T-helper 17 cell (primary cell): ENCODE data around the gene ITPRIP. TPM values are rescaled to one million over a fixed set of nuclear protein-coding genes. Genes with fewer than 3 reads are reported as not detected.

Source experiments
- ATAC-seq: fragments of 150-1000 bp; cut with Tn5 transposase; 2 replicates; pipeline ENCODE4 v1.10.0; 2021; ENCODE audit warnings: mild to moderate bottlenecking, moderate library complexity
- DNase-seq, 3 donors: peaks; one replicate each; pipeline versions ENCODE4 v3.0.0 to v3.0.0-alpha.2; 2020 to 2021
- H3K9me3 ChIP-seq: one replicate; pipeline ENCODE4 v1.7.0; 2013; ENCODE audit warnings: low read length, mild to moderate bottlenecking; ENCODE audit not compliant: control insufficient read depth, poor library complexity, severe bottlenecking
- H3K27ac Mint-ChIP-seq: one replicate; pipeline ENCODE4 v1.8.0; 2022; ENCODE audit warnings: mild to moderate bottlenecking, moderate library complexity, mixed read lengths
- H3K27me3 Mint-ChIP-seq: one replicate; pipeline ENCODE4 v1.8.0; 2022; ENCODE audit warnings: mixed read lengths
- H3K36me3 Mint-ChIP-seq: one replicate; pipeline ENCODE4 v1.8.0; 2022; ENCODE audit warnings: low read depth, mixed read lengths
- H3K4me1 Mint-ChIP-seq: one replicate; pipeline ENCODE4 v1.8.0; 2022; ENCODE audit warnings: mild to moderate bottlenecking, mixed read lengths
- H3K4me3 Mint-ChIP-seq: one replicate; pipeline ENCODE4 v1.8.0; 2022; ENCODE audit warnings: mild to moderate bottlenecking, moderate library complexity, mixed read lengths
- total RNA-seq, 4 donors: library from RNA in 2 of 4; stranded (reverse) in 2 of 4; gene quantifications; one replicate each; pipeline ENCODE4 v1.2.3 and lab custom pipeline; 2022 to 2026

The ITPRIP gene
- total RNA-seq, 2 donors from 2014 or later, result 30.6 to 47.1 TPM

DNA sequence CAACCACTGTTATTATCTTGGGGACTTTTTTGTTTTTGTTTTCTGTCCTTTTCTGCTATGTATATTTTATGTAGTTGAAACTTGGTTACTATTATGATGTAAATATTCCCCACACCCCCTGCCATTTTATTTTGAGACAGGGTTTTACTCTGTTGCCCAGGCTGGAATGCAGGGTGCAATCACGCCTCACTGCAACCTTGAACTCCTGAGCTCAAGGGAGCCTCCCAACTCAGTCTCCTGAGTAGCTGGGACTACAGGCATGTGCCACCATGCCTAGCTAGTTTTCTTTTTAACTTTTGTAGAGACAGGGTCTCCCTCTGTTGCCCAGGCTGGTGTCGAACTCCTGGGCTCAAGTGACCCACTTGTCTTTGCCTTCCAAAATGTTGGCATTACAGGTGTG lies 51.3 kb downstream of the ITPRIP start:
- no peaks in the 10 kb centered on the region for H3K36me3 Mint-ChIP-seq
- H3K4me1 Mint-ChIP-seq, result peaks cover 8% of the 10 kb centered on the region
- no peak overlapping the region for H3K4me3 Mint-ChIP-seq
- no peaks in the 10 kb centered on the region for H3K9me3 ChIP-seq
- no peak overlapping the region for H3K27ac Mint-ChIP-seq
- ATAC-seq, result no peak
- H3K27me3 Mint-ChIP-seq, result peaks cover 28% of the 10 kb centered on the region
- DNase-seq, result no peak

DNA sequence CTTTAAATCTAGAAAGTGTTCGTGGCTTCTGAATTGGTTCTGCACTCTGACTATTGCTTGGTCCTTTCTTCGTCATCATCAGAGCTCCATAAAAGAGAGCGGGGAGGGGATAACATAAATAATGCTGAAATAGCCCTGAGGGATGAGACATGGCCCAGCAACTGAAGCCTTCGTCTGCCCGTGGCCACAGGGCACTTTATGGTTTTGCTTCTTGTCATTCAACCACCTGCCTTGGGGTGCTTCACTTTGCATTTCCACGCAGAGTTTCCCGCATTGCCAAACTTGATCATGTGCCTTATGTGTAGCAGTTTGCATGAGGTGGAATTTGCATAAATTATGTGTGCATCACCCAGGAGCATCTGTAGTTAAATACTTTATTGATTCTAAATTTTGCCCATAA lies 53.4 kb downstream of the ITPRIP start:
- no peaks in the 10 kb centered on the region for H3K36me3 Mint-ChIP-seq
- ATAC-seq (no peak), DNase-seq (no peak)
- H3K27me3 Mint-ChIP-seq, result peaks cover 25% of the 10 kb centered on the region
- H3K9me3 ChIP-seq, result no peaks in the 10 kb centered on the region
- no peak overlapping the region for H3K4me3 Mint-ChIP-seq
- no peak overlapping the region for H3K27ac Mint-ChIP-seq
- H3K4me1 Mint-ChIP-seq, result peaks cover 3% of the 10 kb centered on the region

DNA sequence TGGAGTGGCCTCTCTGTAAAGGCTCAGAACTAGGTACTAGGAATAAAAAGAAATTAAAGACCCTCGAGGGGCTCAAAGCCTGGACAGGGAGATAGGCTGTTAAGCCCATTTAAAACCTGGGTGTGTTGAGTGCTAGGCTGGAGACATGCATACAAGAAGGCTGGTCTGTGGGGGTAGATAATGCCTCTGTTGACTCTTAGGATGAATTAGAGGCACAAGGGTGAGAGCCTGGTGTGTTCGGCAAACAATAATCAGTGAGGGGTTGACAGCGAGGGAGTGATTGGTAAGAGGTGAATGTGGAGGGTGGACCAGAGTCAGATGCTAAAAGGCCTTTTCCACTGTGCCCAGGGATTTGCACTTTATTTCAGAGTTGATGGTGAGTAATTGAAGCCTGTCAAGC lies 56.6 kb downstream of the ITPRIP start:
- H3K27me3 Mint-ChIP-seq, result peaks cover 26% of the 10 kb centered on the region
- DNase-seq, result no peak
- no peak overlapping the region for H3K27ac Mint-ChIP-seq
- no peak overlapping the region for H3K4me3 Mint-ChIP-seq
- H3K4me1 Mint-ChIP-seq, result peaks cover 3% of the 10 kb centered on the region
- no peaks in the 10 kb centered on the region for H3K9me3 ChIP-seq
- ATAC-seq, result no peak
- no peaks in the 10 kb centered on the region for H3K36me3 Mint-ChIP-seq

DNA sequence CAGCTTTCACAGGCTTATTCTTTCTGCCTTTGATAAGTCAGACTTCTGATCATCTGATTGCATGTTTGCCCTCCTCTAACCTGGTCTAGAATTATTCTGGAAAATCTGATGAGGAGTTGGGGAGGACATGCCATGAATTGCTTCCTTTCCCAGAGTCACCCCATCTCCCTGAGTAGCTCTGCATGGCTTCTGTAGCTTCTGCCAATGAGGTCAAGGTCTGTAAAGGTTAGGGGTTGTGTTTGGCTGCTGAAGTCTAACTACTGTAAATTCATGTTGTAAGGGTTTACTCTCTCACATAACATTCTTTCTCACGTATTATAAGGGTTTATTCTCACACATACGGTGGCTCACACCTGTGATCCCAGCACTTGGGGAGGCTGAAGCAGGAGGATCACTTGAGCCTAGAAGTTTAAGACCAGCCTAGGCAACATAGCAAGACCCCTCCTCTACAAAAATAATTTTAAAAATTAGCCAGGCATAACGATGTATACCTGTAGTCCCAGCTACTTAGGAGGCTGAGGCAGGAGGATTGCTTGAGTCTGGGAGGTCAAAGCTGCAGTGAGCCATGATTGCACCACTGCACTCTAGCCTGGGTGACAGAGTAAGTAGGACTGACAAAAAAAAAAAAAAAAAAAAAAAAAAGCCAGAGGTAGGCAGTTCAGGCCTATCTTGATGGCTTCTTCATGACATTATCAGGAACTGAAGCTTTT lies 58.6 kb downstream of the ITPRIP start:
- ATAC-seq, result no peak
- no peak overlapping the region for H3K27ac Mint-ChIP-seq
- H3K36me3 Mint-ChIP-seq, result no peaks in the 10 kb centered on the region
- H3K9me3 ChIP-seq, result no peaks in the 10 kb centered on the region
- peaks cover 22% of the 10 kb centered on the region for H3K27me3 Mint-ChIP-seq
- no peak for DNase-seq
- H3K4me1 Mint-ChIP-seq, result peaks cover 4% of the 10 kb centered on the region
- no peak overlapping the region for H3K4me3 Mint-ChIP-seq

DNA sequence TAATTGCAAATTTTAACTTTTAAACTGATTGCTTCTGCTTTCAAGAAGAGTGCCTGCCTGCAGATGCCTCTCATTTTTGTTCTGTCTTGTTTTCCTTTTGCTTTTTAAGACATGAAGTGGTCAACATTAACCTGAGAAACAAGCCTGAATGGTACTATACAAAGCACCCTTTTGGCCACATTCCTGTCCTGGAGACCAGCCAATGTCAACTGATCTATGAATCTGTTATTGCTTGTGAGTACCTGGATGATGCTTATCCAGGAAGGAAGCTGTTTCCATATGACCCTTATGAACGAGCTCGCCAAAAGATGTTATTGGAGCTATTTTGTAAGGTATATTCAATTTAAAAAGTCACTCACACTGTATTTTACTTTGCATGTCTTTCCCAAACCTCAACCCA lies 60.5 kb downstream of the ITPRIP start:
- Mint-ChIP-seq H3K4me1 (peaks cover 7% of the 10 kb centered on the region), H3K36me3 (no peaks in the 10 kb centered on the region), H3K27ac (no peak overlapping the region), H3K27me3 (peaks cover 22% of the 10 kb centered on the region), H3K4me3 (no peak overlapping the region)
- ATAC-seq (no peak), DNase-seq (no peak)
- H3K9me3 ChIP-seq, result no peaks in the 10 kb centered on the region

DNA sequence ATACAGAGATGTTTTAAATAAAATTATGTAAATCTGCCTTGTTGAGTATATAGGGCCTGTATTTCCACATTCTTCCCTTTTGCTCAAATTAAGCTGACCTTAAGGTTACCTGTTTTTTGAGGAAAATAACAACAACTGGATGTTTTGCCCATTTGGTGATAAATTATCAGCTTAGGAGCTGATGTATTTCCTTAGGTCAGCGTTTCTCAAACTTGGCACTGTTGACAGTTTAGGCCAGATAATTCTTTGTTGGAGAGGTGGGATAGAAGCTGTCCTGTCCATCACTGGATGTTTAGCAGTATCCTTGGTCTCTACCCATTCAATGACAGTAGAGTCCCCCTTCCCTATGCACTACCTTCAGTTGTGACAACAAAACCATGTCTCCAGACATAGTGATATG lies 62.1 kb downstream of the ITPRIP start:
- Mint-ChIP-seq H3K27ac (no peak overlapping the region), H3K27me3 (peaks cover 16% of the 10 kb centered on the region), H3K36me3 (no peaks in the 10 kb centered on the region), H3K4me1 (peaks cover 3% of the 10 kb centered on the region), H3K4me3 (no peak overlapping the region)
- H3K9me3 ChIP-seq, result no peaks in the 10 kb centered on the region
- DNase-seq, result no peak
- no peak for ATAC-seq

DNA sequence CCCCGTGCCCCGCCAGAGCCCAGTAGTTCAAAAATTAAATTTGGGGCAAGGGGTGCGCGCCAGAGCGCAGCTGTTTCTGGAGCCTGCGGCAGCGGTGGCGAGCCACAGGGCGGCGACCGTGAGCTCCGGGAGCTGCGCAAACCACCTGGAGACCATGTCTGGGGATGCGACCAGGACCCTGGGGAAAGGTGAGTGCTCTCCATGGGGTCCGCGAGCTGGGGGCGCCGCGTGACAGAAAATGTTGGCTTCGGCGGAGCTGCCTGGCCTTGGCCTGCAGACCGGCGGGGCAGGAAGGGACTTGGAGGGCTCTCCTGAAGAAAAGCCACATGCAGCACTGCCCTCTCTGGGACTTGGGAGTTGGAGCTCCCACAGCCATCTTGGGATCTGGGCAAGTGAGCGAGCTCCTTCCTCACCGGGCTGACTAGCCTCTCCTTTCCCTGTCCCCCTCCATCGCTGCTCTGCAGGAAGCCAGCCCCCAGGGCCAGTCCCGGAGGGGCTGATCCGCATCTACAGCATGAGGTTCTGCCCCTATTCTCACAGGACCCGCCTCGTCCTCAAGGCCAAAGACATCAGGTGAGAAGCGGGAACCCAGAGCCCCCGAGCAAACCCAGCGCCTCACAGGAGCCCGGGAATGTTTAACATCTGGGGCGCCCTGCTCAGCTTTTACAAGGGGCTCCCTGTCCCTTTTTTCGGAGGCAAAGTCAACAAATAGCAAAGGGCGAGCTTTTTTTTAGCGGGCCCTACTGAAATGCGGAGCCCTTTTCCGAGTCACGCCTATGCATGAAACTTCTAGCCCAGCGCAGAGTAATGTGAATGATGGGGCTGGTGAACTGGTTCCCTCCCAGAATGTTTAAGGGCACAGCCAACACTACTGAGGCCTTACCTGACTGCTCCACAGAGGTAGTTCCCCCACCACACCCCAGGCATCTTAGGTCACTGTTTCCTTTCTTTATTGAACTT lies 63.2 kb downstream of the ITPRIP start:
- ATAC-seq (peak; percentile 90), DNase-seq (peak; percentile 17 to 31 (median 22))
- Mint-ChIP-seq H3K36me3 (no peaks in the 10 kb centered on the region), H3K4me1 (peaks cover 3% of the 10 kb centered on the region), H3K27me3 (peaks cover 16% of the 10 kb centered on the region), H3K27ac (no peak overlapping the region), H3K4me3 (no peak overlapping the region)
- no peaks in the 10 kb centered on the region for H3K9me3 ChIP-seq

DNA sequence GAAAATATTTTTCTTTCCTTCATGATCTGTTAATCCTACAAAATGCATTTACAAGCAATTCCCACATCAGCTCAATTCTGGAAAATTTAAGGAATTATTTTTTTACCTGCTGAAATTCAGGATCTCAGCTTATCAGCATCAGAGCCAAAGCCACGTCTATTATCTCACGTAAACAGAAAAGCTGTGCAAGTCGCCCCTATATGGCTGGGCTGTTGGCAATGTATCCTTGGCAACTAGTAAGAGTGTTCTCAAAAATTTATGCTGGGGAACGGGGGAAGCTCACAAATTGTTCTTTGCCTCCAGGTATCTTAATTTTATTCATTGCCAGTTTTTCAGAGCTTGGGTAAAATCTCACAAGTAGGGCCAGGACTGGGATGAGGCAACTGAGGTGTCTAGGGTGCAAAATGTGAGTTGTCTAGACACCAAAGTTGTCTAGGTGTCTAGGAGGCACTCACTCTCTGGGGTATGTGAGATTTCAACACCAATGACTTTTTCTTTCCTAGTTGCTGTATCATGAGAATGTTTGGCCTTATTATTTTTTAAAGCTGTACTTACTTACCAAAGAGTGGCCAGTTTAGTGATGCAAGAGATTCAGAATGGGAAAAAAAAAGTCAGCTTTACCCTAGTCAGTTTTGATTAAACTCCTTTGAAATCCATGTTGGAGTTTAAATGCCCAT lies 64.2 kb downstream of the ITPRIP start:
- ATAC-seq, result no peak
- DNase-seq, result no peak
- no peaks in the 10 kb centered on the region for H3K9me3 ChIP-seq
- Mint-ChIP-seq H3K4me1 (peaks cover 6% of the 10 kb centered on the region), H3K27me3 (peaks cover 15% of the 10 kb centered on the region), H3K27ac (no peak overlapping the region), H3K4me3 (no peak overlapping the region), H3K36me3 (no peaks in the 10 kb centered on the region)

DNA sequence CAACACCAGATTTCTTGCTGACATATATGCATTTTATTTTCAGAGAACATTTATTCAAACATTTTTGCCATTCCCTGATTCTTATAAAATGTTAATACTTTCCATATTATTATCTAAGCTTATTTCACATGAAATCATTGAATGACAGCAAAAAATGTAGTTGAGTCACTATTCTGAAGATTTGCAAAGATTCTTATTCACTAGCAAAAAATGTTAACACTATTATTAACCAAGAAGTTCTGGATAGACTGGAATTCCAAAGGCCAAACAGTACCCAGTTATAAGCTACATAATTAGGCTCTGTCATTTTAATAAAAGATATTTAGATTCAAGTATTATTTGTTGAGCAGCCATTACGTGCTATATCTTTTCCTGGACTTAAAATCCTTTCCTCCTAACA lies 65.0 kb downstream of the ITPRIP start:
- H3K4me3 Mint-ChIP-seq, result no peak overlapping the region
- H3K9me3 ChIP-seq, result no peaks in the 10 kb centered on the region
- no peak overlapping the region for H3K27ac Mint-ChIP-seq
- H3K36me3 Mint-ChIP-seq, result no peaks in the 10 kb centered on the region
- H3K4me1 Mint-ChIP-seq, result peaks cover 10% of the 10 kb centered on the region
- ATAC-seq (no peak), DNase-seq (no peak)
- peaks cover 10% of the 10 kb centered on the region for H3K27me3 Mint-ChIP-seq

GRCh38 chr10:104268713-104269645 lies 69.3 kb downstream of the ITPRIP start, which contains the start of gene GSTO2:
Gene GSTO2 (plus strand): TSS chr10:104269184. CDS start chr10:104274916, 5,732 bp downstream.
- H3K9me3 ChIP-seq, result no peaks in the 10 kb centered on the region
- peaks cover 33% of the 10 kb centered on the region for H3K4me1 Mint-ChIP-seq
- ATAC-seq (peak; percentile 93), DNase-seq (peak; percentile 96 to 98 (median 96))
- peaks cover 6% of the 10 kb centered on the region for H3K36me3 Mint-ChIP-seq
- peak within 1 kb of the TSS; percentile 98 for H3K27ac Mint-ChIP-seq
- no peaks in the 10 kb centered on the region for H3K27me3 Mint-ChIP-seq
- H3K4me3 Mint-ChIP-seq, result peak within 1 kb of the TSS; percentile 91

- Mint-ChIP-seq H3K27ac (peak overlapping the region; percentile 98), H3K4me1 (peaks cover 36% of the 10 kb centered on the region), H3K36me3 (peaks cover 6% of the 10 kb centered on the region), H3K27me3 (no peaks in the 10 kb centered on the region), H3K4me3 (peak overlapping the region; percentile 91)
- no peaks in the 10 kb centered on the region for H3K9me3 ChIP-seq
- ATAC-seq (no peak), DNase-seq (no peak)
These were observed 69.9 kb downstream of the ITPRIP start for GRCh38 chr10:104268405-104268712.

GRCh38 chr10:104267721-104268404 lies 70.4 kb downstream of the ITPRIP start:
- Mint-ChIP-seq H3K27me3 (no peaks in the 10 kb centered on the region), H3K4me1 (peaks cover 36% of the 10 kb centered on the region), H3K4me3 (peak overlapping the region; percentile 91), H3K27ac (peak overlapping the region; percentile 98), H3K36me3 (peaks cover 6% of the 10 kb centered on the region)
- no peak for DNase-seq
- no peak for ATAC-seq
- H3K9me3 ChIP-seq, result no peaks in the 10 kb centered on the region
